HepG2 (cell line): Measurements from ENCODE around the gene BICDL1. TPM values are rescaled to one million over a fixed set of nuclear protein-coding genes. Genes with fewer than 3 reads are reported as not detected.

ENCODE experiments used
- ATAC-seq: fragments of 200-7000 bp; cut with Tn5 transposase; 3 replicates; pipeline ENCODE4 v1.9.1; 2020; ENCODE audit warnings: mild to moderate bottlenecking, moderate library complexity
- BruUV-seq: library from RNA; stranded (reverse); fragments of 400-500 nt; replicated peaks from 2 replicates; lab custom pipeline; 2021; lab: Mats Ljungman, UMichigan
- CTCF ChIA-PET: fragments of 300-600 bp; formaldehyde crosslinking; extraction: SDS; loops from one replicate; lab custom pipeline; 2021; ENCODE audit warnings: low total read pairs, inconsistent platforms, low intra/inter-chr PET ratio; lab: Yijun Ruan, JAX
- POLR2A ChIA-PET: fragments of 350-600 bp; sonication (Branson Sonifier 250); formaldehyde crosslinking; loops from one replicate; lab custom pipeline; 2020; ENCODE audit warnings: antibody characterized with exemption, inconsistent platforms; lab: Yijun Ruan, JAX
- DNase-seq: peaks from one replicate; pipeline ENCODE4 v3.0.0-alpha.2; 2015; ENCODE audit warnings: low spot score
- FAIRE-seq: peaks from 3 replicates; lab custom pipeline; 2011; peaks lifted over from hg19 to GRCh38; lab: Jason Lieb, UNC
- H2AFZ ChIP-seq: one replicate; pipeline ENCODE4 v1.6.1; 2011; ENCODE audit warnings: low read length, inconsistent platforms
- H3K27ac ChIP-seq: fragments of 300-600 bp; 3 replicates; pipeline ENCODE4 v1.8.0; 2011; ENCODE audit warnings: mixed run types, mild to moderate bottlenecking, mixed read lengths, low read length, inconsistent platforms; ENCODE audit not compliant: insufficient read depth; ENCODE audit errors: extremely low read length
- H3K27me3 ChIP-seq, 2 experiments: fragments of 200-600 bp in 1 of 2; 2 replicates in 1 of 2; 3 replicates in 1 of 2; pipeline versions ENCODE4 v1.6.0 to v1.8.0; 2011; ENCODE audit warnings: low read length in 2 of 2, mild to moderate bottlenecking in 2 of 2, moderate library complexity in 2 of 2, inconsistent platforms in 1 of 2; ENCODE audit not compliant: insufficient read depth in 2 of 2, control insufficient read depth in 1 of 2
- H3K36me3 ChIP-seq, 2 experiments: fragments of 200-600 bp in 1 of 2; replicated peaks in 1 of 2; 2 replicates in 1 of 2; 3 replicates in 1 of 2; pipeline versions ENCODE4 v1.5.1 to v1.8.0; 2011; ENCODE audit warnings: low read length in 2 of 2, inconsistent platforms in 1 of 2; ENCODE audit not compliant: insufficient read depth in 2 of 2, control insufficient read depth in 1 of 2
- H3K4me1 ChIP-seq: 2 replicates; pipeline ENCODE4 v1.5.1; 2012; ENCODE audit warnings: low read length, inconsistent platforms; ENCODE audit not compliant: insufficient read depth
- H3K4me2 ChIP-seq: 2 replicates; pipeline ENCODE4 v1.6.0; 2011; ENCODE audit warnings: low read depth, low read length, inconsistent platforms
- H3K4me3 ChIP-seq, 3 experiments: fragments of 200-600 bp in 1 of 3; sonication (generic), shearing (Covaris generic) in 1 of 3; replicated peaks in 1 of 3; 2 replicates each; pipeline ENCODE4 v1.5.1; 2011 to 2016; ENCODE audit warnings: low read length in 3 of 3, inconsistent platforms in 2 of 3, low read depth in 2 of 3, mild to moderate bottlenecking in 2 of 3, control low read depth in 1 of 3, mixed read lengths in 1 of 3; ENCODE audit not compliant: insufficient read depth in 1 of 3
- H3K79me2 ChIP-seq: one replicate; pipeline ENCODE4 v1.6.1; 2011; ENCODE audit warnings: low read length, inconsistent platforms; ENCODE audit not compliant: insufficient read depth
- H3K9ac ChIP-seq: 2 replicates; pipeline ENCODE4 v1.6.0; 2011; ENCODE audit warnings: mild to moderate bottlenecking, low read depth, low read length, inconsistent platforms; ENCODE audit not compliant: insufficient read depth
- H3K9me3 ChIP-seq: 2 replicates; pipeline ENCODE4 v1.5.1; 2012; ENCODE audit warnings: mild to moderate bottlenecking, low read length
- H4K20me1 ChIP-seq: 2 replicates; pipeline ENCODE4 v1.6.0; 2011; ENCODE audit warnings: inconsistent platforms, mild to moderate bottlenecking, low read length, moderate library complexity; ENCODE audit not compliant: insufficient read depth
- RBM22 ChIP-seq: fragments of 200-400 bp; formaldehyde crosslinking; optimal IDR thresholded peaks from 2 replicates; pipeline ENCODE3; 2017; ENCODE audit warnings: mild to moderate bottlenecking, low read length, moderate library complexity
- SKI ChIP-seq: fragments of 450-650 bp; IDR thresholded peaks from one replicate; pipeline ENCODE4 v1.6.1; 2018; ENCODE audit warnings: mild to moderate bottlenecking; ENCODE audit not compliant: partially characterized antibody
- SOX5 ChIP-seq: IDR thresholded peaks from 2 replicates; pipeline ENCODE4 v1.6.1; 2016; ENCODE audit warnings: borderline replicate concordance
- SOX6 ChIP-seq, 2 experiments: fragments of 450-650 bp in 1 of 2; sonication (generic) in 1 of 2; formaldehyde crosslinking in 1 of 2; IDR thresholded peaks; 2 replicates each; pipeline versions ENCODE4 v1.4.0 to v1.6.1; 2017 to 2020; ENCODE audit warnings: antibody characterized with exemption in 1 of 2, mild to moderate bottlenecking in 1 of 2, missing genetic modification reagents in 1 of 2
- ZFP90 ChIP-seq: sonication (generic); formaldehyde crosslinking; IDR thresholded peaks from 2 replicates; pipeline ENCODE4 v1.8.0; 2022; ENCODE audit warnings: missing genetic modification reagents, mild to moderate bottlenecking, inconsistent platforms, borderline replicate concordance
- ZNF549 ChIP-seq: sonication (generic); formaldehyde crosslinking; IDR thresholded peaks from 2 replicates; pipeline ENCODE4 v1.5.0; 2020; ENCODE audit warnings: missing genetic modification reagents
- ZZZ3 ChIP-seq: sonication (generic); formaldehyde crosslinking; IDR thresholded peaks from 2 replicates; pipeline ENCODE4 v1.4.0; 2020; ENCODE audit warnings: missing genetic modification reagents, mild to moderate bottlenecking, borderline replicate concordance
- WGBS: methylation state at CpG from one replicate; pipeline ENCODE4 v1.1.6; 2017; ENCODE audit warnings: low lambda C conversion rate; 5-methylcytosine and 5-hydroxymethylcytosine counted together
- in situ Hi-C: cut with HindIII; loops from 2 replicates; pipeline ENCODE4 v1.10.0; 2017; ENCODE audit warnings: low pct_unique_long_range_greater_than_20kb; ENCODE audit not compliant: extremely low pct_ligation_motif_present
- intact Hi-C: fragments of 100-400 bp; cut with micrococcal nuclease; formaldehyde crosslinking; loops from one replicate; pipeline ENCODE4 v1.10.0; 2022; ENCODE audit not compliant: unreplicated experiment
- polyA plus RNA-seq, 8 experiments: library from polyadenylated mRNA; depleted of rRNA in 3 of 8; stranded (reverse) in 7 of 8; unstranded in 1 of 8; fragments of >200 nt; fragmentation: Illumina TruSeq in 4 of 8; extraction: Trizol in 4 of 8; gene quantifications; 2 replicates each; pipeline versions ENCODE4 v1.2.1 to v1.2.3, GENCODE V29; 2011 to 2016; ENCODE audit warnings: low read depth in 4 of 8, missing spikeins in 1 of 8, mixed read lengths in 1 of 8; ENCODE audit not compliant: insufficient read depth in 1 of 8
- total RNA-seq, 5 experiments: library from RNA; depleted of rRNA; stranded (reverse); fragments of >200 nt; fragmentation: Illumina TruSeq; extraction: Trizol; gene quantifications; 2 replicates each; pipeline ENCODE4 v1.2.3, GENCODE V29; 2016; ENCODE audit warnings: low read depth in 1 of 5
- TF ChIP-seq, protein P1 (sequence below): IDR thresholded peaks from 2 replicates; pipeline ENCODE4 v1.6.1; 2018; ENCODE audit warnings: missing genetic modification reagents, mild to moderate bottlenecking, missing compliant biosample characterization
- TF ChIP-seq, protein P2 (sequence below): sonication (generic); formaldehyde crosslinking; IDR thresholded peaks from 2 replicates; pipeline ENCODE4 v1.4.0; 2020; ENCODE audit warnings: missing genetic modification reagents
- TF ChIP-seq, protein P3 (sequence below): sonication (generic); formaldehyde crosslinking; IDR thresholded peaks from 2 replicates; pipeline ENCODE4 v1.4.0; 2020; ENCODE audit warnings: missing genetic modification reagents, borderline replicate concordance
- TF ChIP-seq, protein P4 (sequence below): IDR thresholded peaks from 2 replicates; pipeline ENCODE4 v1.6.1; 2016; ENCODE audit warnings: missing compliant biosample characterization, missing genetic modification reagents, borderline replicate concordance
- TF ChIP-seq, protein P5 (sequence below): sonication (generic); formaldehyde crosslinking; IDR thresholded peaks from 2 replicates; pipeline ENCODE4 v1.9.0; 2021; ENCODE audit warnings: missing genetic modification reagents, borderline replicate concordance

Gene BICDL1
- total and polyA plus RNA-seq, 2 of the 13 experiments (the other 11 are each of a cell fraction or from before 2014, with no cell fraction given) = 3.6 to 9.7 TPM

DNA sequence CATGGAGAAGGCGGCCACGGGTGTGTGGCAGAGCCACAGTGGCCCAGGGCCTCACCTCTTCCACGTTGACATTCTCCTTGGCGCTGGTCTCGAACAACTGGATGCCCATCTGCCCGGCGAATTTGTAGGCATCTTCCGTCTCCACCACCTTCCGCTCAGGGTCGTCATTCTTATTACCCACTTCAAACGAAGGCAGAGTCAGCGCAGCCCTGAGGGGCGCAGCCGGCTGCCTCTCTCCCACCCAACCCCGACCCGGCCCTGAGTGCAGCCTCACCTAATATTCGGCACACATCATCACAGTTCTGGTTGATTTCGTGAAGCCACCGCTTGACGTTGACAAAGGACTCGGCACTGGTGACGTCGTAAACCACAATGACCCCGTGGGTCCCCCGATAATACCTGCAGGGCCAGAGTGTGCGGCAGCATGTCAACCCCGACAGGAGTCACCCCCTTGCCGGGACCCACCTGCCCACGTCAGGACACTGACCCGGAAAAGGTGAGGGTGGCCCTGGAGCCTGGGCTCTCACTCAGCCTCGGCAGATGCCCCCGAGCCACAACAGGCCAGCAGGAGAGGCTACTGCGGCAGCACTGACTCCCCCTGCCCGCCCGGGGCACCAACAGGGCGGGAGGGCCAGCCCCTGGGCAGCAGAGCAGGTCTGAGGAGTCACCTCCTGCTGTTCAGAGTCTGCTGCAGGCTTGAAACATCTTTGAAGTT lies 109.9 kb downstream of the BICDL1 start (continued):
- TF ChIP-seq, protein P1, sequence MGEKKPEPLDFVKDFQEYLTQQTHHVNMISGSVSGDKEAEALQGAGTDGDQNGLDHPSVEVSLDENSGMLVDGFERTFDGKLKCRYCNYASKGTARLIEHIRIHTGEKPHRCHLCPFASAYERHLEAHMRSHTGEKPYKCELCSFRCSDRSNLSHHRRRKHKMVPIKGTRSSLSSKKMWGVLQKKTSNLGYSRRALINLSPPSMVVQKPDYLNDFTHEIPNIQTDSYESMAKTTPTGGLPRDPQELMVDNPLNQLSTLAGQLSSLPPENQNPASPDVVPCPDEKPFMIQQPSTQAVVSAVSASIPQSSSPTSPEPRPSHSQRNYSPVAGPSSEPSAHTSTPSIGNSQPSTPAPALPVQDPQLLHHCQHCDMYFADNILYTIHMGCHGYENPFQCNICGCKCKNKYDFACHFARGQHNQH (CRISPR knock-in tag) = no peak
- TF ChIP-seq ZNF549 (CRISPR knock-in tag) (no peak), SKI (no peak)

DNA sequence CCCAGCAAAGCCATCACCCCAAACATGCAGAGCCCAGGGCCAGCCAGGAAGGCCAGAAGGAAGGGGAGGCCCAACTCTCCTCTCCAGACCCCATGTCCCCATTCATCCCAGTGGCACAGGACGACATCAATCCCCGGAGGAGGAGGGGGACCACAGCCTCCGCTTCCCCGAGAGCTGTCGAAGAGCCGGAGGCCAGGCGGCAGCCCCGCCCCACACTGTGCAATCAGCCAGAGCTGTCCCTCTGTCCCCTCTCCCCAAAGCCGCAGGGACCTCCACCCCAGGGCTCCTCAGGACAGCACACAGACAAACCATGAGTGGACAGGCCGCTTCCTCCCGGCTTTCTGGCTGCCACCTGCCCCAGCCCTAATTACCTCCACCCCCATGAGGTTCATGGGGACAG lies 110.7 kb downstream of the BICDL1 start:
- Histone ChIP-seq H2AFZ (no peak overlapping the region), H3K4me1 (no peaks in the 10 kb centered on the region), H3K79me2 (peaks cover 13% of the 10 kb centered on the region), H3K4me2 (no peak overlapping the region), H3K27me3 (no peaks in the 10 kb centered on the region), H3K4me3 (no peak overlapping the region), H4K20me1 (peaks cover 4% of the 10 kb centered on the region; the same call in 1 of the 2 replicates), H3K27ac (no peak overlapping the region), H3K36me3 (peaks cover 30 to 65% of the 10 kb centered on the region in 2 experiments; a peak in 4 of 5 replicates), H3K9ac (no peak overlapping the region), H3K9me3 (no peaks in the 10 kb centered on the region)
- no peak for DNase-seq
- FAIRE-seq = no peak
- WGBS = 100% methylated on average over 5 of the region's 11 CpGs
- no peak for ATAC-seq
- ChIA-PET POLR2A (no interaction called here), CTCF (no interaction called here)
- TF ChIP-seq, protein P2, sequence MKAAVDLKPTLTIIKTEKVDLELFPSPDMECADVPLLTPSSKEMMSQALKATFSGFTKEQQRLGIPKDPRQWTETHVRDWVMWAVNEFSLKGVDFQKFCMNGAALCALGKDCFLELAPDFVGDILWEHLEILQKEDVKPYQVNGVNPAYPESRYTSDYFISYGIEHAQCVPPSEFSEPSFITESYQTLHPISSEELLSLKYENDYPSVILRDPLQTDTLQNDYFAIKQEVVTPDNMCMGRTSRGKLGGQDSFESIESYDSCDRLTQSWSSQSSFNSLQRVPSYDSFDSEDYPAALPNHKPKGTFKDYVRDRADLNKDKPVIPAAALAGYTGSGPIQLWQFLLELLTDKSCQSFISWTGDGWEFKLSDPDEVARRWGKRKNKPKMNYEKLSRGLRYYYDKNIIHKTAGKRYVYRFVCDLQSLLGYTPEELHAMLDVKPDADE (CRISPR knock-in tag) = no peak
- TF ChIP-seq, protein P3, sequence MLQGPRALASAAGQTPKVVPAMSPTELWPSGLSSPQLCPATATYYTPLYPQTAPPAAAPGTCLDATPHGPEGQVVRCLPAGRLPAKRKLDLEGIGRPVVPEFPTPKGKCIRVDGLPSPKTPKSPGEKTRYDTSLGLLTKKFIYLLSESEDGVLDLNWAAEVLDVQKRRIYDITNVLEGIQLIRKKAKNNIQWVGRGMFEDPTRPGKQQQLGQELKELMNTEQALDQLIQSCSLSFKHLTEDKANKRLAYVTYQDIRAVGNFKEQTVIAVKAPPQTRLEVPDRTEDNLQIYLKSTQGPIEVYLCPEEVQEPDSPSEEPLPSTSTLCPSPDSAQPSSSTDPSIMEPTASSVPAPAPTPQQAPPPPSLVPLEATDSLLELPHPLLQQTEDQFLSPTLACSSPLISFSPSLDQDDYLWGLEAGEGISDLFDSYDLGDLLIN (CRISPR knock-in tag) = no peak
- TF ChIP-seq SOX6 (IDR thresholded peaks at IDR 0.05) (no peak), SOX6 (CRISPR knock-in tag; IDR thresholded peaks at IDR 0.05) (no peak), ZZZ3 (no peak), RBM22 (peak; percentile 66), SOX5 (CRISPR knock-in tag) (no peak), ZFP90 (CRISPR knock-in tag) (no peak)
- TF ChIP-seq, protein P4, sequence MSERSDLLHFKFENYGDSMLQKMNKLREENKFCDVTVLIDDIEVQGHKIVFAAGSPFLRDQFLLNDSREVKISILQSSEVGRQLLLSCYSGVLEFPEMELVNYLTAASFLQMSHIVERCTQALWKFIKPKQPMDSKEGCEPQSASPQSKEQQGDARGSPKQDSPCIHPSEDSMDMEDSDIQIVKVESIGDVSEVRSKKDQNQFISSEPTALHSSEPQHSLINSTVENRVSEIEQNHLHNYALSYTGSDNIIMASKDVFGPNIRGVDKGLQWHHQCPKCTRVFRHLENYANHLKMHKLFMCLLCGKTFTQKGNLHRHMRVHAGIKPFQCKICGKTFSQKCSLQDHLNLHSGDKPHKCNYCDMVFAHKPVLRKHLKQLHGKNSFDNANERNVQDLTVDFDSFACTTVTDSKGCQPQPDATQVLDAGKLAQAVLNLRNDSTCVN (CRISPR knock-in tag) = no peak
- TF ChIP-seq, protein P5, sequence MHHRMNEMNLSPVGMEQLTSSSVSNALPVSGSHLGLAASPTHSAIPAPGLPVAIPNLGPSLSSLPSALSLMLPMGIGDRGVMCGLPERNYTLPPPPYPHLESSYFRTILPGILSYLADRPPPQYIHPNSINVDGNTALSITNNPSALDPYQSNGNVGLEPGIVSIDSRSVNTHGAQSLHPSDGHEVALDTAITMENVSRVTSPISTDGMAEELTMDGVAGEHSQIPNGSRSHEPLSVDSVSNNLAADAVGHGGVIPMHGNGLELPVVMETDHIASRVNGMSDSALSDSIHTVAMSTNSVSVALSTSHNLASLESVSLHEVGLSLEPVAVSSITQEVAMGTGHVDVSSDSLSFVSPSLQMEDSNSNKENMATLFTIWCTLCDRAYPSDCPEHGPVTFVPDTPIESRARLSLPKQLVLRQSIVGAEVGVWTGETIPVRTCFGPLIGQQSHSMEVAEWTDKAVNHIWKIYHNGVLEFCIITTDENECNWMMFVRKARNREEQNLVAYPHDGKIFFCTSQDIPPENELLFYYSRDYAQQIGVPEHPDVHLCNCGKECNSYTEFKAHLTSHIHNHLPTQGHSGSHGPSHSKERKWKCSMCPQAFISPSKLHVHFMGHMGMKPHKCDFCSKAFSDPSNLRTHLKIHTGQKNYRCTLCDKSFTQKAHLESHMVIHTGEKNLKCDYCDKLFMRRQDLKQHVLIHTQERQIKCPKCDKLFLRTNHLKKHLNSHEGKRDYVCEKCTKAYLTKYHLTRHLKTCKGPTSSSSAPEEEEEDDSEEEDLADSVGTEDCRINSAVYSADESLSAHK (CRISPR knock-in tag) = no peak
- intact Hi-C loops (no loop called here), in situ Hi-C loops (no loop called here)
- no TSS peak for BruUV-seq
